ENCODE measurements around the gene SIRPD.
"Not testable (repeated sequence)": the region's sequence is repeated elsewhere in the genome, so short reads cannot be mapped to it uniquely, and the experiment has no call there.

SIRPD gene

DNA sequence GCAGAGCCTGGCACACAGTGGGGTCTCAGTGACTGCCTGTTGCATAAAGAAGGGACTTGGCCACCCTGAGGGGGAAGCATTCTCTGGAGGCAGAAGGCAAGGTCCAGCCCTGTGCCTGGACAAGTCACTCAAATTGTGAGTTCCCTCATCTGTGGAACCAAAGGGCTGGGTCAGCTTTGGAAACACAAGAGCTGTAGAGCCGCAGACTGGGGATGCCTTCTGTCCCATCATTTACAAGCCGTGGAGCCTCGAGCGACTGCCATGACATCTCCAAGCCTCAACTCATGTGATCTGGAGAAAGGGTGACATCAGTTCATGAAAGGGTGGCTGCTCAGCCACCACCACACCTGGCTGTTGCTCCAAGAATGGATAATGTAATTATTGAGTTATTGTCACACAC, 20.4 kb upstream of the SIRPD start:
- TF ChIP-seq, protein P1, sequence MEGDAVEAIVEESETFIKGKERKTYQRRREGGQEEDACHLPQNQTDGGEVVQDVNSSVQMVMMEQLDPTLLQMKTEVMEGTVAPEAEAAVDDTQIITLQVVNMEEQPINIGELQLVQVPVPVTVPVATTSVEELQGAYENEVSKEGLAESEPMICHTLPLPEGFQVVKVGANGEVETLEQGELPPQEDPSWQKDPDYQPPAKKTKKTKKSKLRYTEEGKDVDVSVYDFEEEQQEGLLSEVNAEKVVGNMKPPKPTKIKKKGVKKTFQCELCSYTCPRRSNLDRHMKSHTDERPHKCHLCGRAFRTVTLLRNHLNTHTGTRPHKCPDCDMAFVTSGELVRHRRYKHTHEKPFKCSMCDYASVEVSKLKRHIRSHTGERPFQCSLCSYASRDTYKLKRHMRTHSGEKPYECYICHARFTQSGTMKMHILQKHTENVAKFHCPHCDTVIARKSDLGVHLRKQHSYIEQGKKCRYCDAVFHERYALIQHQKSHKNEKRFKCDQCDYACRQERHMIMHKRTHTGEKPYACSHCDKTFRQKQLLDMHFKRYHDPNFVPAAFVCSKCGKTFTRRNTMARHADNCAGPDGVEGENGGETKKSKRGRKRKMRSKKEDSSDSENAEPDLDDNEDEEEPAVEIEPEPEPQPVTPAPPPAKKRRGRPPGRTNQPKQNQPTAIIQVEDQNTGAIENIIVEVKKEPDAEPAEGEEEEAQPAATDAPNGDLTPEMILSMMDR (IDR thresholded peaks at IDR 0.05; ENCODE audit: control extremely low read depth, extremely low read depth, low read depth, missing control alignments), result no peak
- CTCF ChIA-PET, result no interaction called here
- POLR2A ChIA-PET, result no interaction called here
- DNase-seq (ENCODE audit: extremely low spot score), result no peak

DNA sequence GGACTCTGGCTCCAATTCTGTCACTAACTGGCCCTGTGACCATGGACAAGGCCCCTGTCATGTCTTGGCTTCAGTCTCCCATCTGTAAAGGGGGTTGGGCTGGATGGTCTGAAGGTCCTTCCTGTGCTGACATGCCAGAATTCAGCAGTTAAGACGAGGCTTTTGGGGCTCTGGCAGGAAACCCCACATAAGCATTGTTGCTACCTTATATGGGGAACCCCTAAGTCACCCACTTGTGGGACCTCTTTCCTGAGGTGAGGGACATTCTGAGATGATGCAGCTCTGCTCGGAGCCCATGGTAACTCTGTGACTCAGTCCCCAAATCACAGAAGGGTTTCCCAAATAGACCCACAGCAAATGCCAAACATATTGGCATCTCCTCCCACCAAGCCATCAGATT, 19.8 kb upstream of the SIRPD start:
- DNase-seq (ENCODE audit: extremely low spot score); POLR2A ChIA-PET; CTCF ChIA-PET: not testable (repeated sequence)

DNA sequence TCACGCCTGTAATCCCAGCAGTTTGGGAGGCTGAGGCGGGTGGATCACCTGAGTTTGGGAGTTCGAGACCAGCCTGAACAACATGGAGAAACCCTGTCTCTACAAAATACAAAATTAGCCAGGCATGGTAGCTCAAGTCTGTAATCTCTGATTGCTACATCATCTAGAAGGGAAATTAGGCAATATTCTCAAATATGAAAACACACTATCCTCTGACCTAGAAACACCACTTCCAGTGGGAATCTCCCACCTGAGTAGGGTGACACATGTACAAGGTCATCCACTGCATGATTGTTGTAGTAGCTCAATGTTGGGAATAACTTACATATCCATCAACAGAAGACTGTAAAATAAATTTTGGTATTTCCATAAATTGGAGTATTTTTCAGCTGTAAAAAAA, 19.1 kb upstream of the SIRPD start:
- POLR2A ChIA-PET, result no interaction called here
- DNase-seq (ENCODE audit: extremely low spot score), result no peak
- CTCF ChIA-PET, result interaction anchor here (1.4 kb wide), 1 partner anchor 254 kb away, joined by 3 read pairs; no protein-coding TSS in a partner anchor
- TF ChIP-seq, protein P1 (IDR thresholded peaks at IDR 0.05; ENCODE audit: control extremely low read depth, extremely low read depth, low read depth, missing control alignments), result no peak

DNA sequence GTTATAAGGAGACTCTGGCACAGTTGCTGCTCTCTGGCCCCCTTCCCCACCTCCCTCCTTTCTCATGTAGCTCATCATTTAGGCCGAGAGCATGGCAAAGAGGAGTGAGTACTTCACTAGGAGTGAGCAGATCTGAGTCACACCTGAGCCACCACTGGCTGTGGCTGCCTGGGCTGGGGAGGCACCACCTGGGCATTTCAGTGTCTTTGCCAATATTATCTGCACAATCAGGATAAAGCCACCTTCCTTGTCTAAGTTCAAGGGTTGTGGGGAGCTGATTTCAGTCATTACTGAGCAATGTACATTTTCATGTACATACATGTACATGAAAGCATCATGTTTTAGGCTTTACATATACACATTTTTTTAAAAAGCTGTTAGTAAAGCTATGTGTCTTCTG, 18.5 kb upstream of the SIRPD start:
- POLR2A ChIA-PET; DNase-seq (ENCODE audit: extremely low spot score): not testable (repeated sequence)
- CTCF ChIA-PET, result interaction anchor here (1.4 kb wide), 1 partner anchor 255 kb away, joined by 3 read pairs; no protein-coding TSS in a partner anchor

DNA sequence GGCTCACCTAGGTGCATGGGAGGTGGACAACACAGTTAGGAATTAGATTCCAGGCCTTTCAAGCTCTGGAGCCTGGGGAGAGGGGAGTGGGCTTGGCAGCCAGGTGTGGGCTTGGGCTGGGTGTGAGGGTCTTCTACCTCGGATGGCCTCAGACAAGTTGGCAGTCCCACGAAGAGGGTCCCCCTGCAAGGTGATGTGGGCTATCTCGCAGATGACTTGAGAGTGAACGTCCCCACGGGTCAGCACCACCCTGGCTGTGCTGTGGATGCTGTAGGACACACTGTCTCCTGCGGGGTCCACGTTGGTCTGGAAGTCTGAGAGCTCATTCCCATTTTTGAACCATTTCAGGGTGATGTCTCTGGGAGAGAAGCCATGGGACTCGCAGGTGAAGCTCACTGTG, 14.1 kb upstream of the SIRPD start:
- CTCF ChIA-PET, result interaction anchor here (0.6 kb wide), 1 partner anchor 18 kb away, joined by 3 read pairs; no protein-coding TSS in a partner anchor
- POLR2A ChIA-PET; DNase-seq (ENCODE audit: extremely low spot score): not testable (repeated sequence)

DNA sequence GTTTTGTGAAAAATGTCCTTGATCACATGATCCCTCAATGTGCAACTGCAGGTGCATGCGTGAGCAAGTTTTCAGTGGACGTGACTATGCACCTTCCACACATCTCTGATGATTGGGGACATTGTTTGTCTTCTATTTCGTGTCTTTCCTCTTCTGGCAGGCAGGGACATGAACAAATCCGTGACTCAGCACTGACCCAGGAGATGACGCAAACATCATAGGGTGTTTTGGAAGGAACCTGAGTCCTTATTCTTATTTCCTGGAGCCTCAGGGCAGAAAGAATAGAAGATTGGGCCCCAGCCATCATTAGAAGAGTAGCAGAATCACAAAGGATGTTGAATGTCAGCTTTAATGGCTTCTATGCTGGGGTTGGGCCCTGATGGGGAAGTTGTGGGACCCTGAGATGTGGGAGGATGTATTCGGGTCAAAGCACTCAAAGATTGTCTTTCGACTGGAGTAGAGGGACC, 11.9 kb upstream of the SIRPD start:
- CTCF ChIA-PET, result interaction anchor here (1.5 to 1.6 kb wide), 2 partner anchors 13 to 208 kb away, joined by 3 to 4 read pairs; partner anchors contain the start of gene SIRPD
- no peak for DNase-seq (ENCODE audit: extremely low spot score)
- TF ChIP-seq, protein P1 (IDR thresholded peaks at IDR 0.05; ENCODE audit: control extremely low read depth, extremely low read depth, low read depth, missing control alignments), result no peak
- POLR2A ChIA-PET, result no interaction called here

DNA sequence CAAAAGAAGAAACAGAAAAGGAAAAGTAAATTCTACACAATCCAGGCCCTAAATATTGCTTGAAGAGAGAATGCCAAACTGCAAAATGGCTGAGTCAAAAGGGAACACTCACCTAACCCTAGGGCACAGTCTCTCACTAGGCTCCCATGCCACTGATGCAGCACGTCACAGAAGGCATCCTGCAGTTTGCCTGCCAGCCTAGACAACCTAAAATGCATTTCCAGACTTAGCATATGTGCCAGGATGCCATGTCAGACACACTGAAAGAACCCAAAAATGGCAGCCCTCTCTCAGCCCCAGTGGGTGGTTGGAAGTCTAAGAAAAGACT, 10.6 kb upstream of the SIRPD start:
- no peak for DNase-seq (ENCODE audit: extremely low spot score)
- POLR2A ChIA-PET, result no interaction called here
- TF ChIP-seq, protein P1 (IDR thresholded peaks at IDR 0.05; ENCODE audit: control extremely low read depth, extremely low read depth, low read depth, missing control alignments), result no peak
- CTCF ChIA-PET, result no interaction called here

DNA sequence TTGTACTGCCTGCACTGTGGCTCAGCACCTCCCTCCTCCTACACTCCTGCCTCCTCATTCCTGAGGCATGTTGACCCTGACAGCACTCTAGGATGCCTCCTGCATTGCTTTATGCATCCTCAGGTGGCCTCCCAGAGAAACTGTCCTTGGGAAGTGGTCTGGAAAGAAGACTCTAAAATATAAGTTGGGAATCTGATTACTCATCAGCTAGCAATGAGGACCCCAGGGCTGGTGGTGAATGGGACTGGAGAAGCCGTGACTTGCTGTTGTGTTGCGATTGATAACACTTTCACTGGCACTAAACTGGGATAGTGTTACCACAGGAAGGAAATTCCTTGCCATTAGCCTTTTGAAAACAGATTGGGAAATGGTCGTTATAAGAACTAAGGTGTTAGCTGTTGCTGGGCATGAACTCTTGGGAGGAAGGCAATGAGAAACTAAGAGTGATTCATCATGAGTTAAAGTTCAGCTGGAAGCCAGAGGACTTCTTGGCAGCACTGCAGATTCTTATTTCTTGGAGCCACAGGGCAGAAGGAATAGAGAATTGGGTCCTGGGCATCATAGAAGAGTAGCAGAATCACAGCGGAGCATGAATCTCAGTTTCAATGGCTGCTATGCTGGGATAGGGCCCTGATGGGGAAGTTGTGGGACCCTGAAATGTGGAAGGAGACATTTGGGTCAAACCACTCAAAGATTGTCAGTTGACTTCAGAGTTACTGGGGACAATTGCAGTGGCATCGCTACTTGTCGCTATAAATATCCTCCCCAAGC, 10.1 kb upstream of the SIRPD start:
- CTCF ChIA-PET, result no interaction called here
- POLR2A ChIA-PET, result no interaction called here
- no peak for DNase-seq (ENCODE audit: extremely low spot score)
- TF ChIP-seq, protein P1 (IDR thresholded peaks at IDR 0.05; ENCODE audit: control extremely low read depth, extremely low read depth, low read depth, missing control alignments), result no peak
